Neural progenitor cell (in vitro differentiated cells): ENCODE data around the gene CERT1. TPM values are rescaled to one million over a fixed set of nuclear protein-coding genes. Genes with fewer than 3 reads are reported as not detected.

Experiments used
- DNase-seq: peaks from one replicate; pipeline ENCODE4 v3.0.0-alpha.2; 2016; ENCODE audit warnings: low spot score
- H2AFZ ChIP-seq: fragments of 200-600 bp; sonication (generic); replicated peaks from 2 replicates; pipeline ENCODE4 v1.6.1; 2016; ENCODE audit warnings: antibody characterized with exemption
- H3F3A ChIP-seq: fragments of 200-600 bp; sonication (generic); 2 replicates; pipeline ENCODE4 v1.6.1; 2016; ENCODE audit warnings: antibody characterized with exemption, low read depth
- H3K27ac ChIP-seq: fragments of 200-600 bp; sonication (generic); 2 replicates; pipeline ENCODE4 v1.5.1; 2016; ENCODE audit warnings: mild to moderate bottlenecking
- H3K27me3 ChIP-seq: fragments of 200-600 bp; sonication (generic); 2 replicates; pipeline ENCODE4 v1.6.1; 2016; ENCODE audit warnings: mild to moderate bottlenecking, moderate library complexity
- H3K36me3 ChIP-seq: fragments of 200-600 bp; sonication (generic); 2 replicates; pipeline ENCODE4 v1.5.1; 2016
- H3K4me1 ChIP-seq: fragments of 200-600 bp; sonication (generic); 2 replicates; pipeline ENCODE4 v1.6.1; 2016; ENCODE audit warnings: mixed run types
- H3K4me2 ChIP-seq: fragments of 200-600 bp; sonication (generic); 2 replicates; pipeline ENCODE4 v1.6.1; 2016
- H3K4me3 ChIP-seq: fragments of 200-600 bp; sonication (generic); 2 replicates; pipeline ENCODE4 v1.5.1; 2016
- H3K79me2 ChIP-seq: fragments of 200-600 bp; sonication (generic); 2 replicates; pipeline ENCODE4 v1.6.1; 2016; ENCODE audit warnings: low read depth
- H3K9ac ChIP-seq: fragments of 200-600 bp; sonication (generic); 2 replicates; pipeline ENCODE4 v1.6.1; 2016
- H3K9me3 ChIP-seq: fragments of 200-600 bp; sonication (generic); 2 replicates; pipeline ENCODE4 v1.5.1; 2016; ENCODE audit warnings: low read depth
- H4K20me1 ChIP-seq: fragments of 200-600 bp; sonication (generic); 2 replicates; pipeline ENCODE4 v1.6.1; 2016; ENCODE audit warnings: low read depth
- H3K27ac Mint-ChIP-seq: 3 replicates; pipeline ENCODE4 v1.8.0; 2021; ENCODE audit warnings: mixed read lengths
- H3K27me3 Mint-ChIP-seq: 2 replicates; pipeline ENCODE4 v1.8.0; 2022; ENCODE audit warnings: low read depth, mild to moderate bottlenecking, inconsistent platforms, moderate library complexity, mixed read lengths; ENCODE audit not compliant: insufficient read depth
- H3K36me3 Mint-ChIP-seq: 3 replicates; pipeline ENCODE4 v1.8.0; 2021; ENCODE audit warnings: mixed read lengths
- H3K4me1 Mint-ChIP-seq: 3 replicates; pipeline ENCODE4 v1.8.0; 2021; ENCODE audit warnings: mixed read lengths
- H3K4me3 Mint-ChIP-seq: 3 replicates; pipeline ENCODE4 v1.8.0; 2021; ENCODE audit warnings: mild to moderate bottlenecking, moderate library complexity, mixed read lengths
- H3K9me3 Mint-ChIP-seq: 3 replicates; pipeline ENCODE4 v1.8.0; 2020; ENCODE audit warnings: mixed read lengths
- CTCF ChIP-seq: fragments of 200-600 bp; sonication (generic); IDR thresholded peaks from 2 replicates; pipeline ENCODE4 v1.5.1; 2017; ENCODE audit warnings: antibody characterized with exemption, mild to moderate bottlenecking
- EZH2 ChIP-seq: fragments of 200-600 bp; sonication (generic); IDR thresholded peaks from 2 replicates; pipeline ENCODE4 v1.6.1; 2017; ENCODE audit warnings: antibody characterized with exemption, mild to moderate bottlenecking, moderate library complexity
- EZH2phosphoT487 ChIP-seq: fragments of 200-600 bp; sonication (generic); IDR thresholded peaks from 2 replicates; pipeline ENCODE4 v1.6.1; 2017; ENCODE audit warnings: antibody characterized with exemption
- total RNA-seq: library from RNA; depleted of rRNA; stranded (reverse); fragments of >200 nt; gene quantifications from 2 replicates; pipeline ENCODE4 v1.2.3, GENCODE V29; 2015; ENCODE audit warnings: low replicate concordance

The CERT1 gene
- total RNA-seq, 1 donor from 2014 or later = 50.4 TPM

DNA sequence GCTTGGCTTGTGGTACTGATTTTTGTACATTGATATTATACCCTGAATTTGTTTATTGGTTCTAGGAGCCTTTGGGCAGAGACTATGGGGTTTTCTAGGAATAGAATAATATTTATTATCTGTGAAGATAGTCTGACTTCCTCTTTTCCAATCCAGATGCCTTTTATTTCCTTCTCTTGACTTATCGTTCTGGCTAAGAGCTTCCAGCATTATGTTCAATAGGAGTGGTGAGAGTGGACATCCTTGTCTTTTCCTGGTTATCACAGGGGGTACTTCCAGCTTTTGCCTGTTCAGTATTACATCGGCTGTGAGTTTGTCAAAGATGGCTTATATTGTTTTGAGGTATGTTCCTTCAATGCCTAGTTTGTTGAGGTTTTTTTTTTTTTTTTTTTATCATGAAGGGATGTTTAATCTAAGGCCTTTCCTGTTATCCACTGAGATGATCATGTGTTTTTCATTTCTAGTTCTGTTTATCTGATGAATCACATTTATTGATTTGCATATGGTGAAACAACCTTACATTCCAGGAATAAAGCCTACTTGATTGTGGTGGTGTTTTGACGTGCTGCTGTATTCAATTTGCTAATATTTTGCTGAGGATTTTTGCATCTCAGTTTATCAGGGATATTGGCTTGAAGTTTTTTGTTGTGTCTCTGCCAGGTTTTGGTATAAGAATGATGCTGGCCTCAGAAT is 77.5 kb downstream of the CERT1 start:
- H2AFZ ChIP-seq = no peak overlapping the region
- H3K4me2 ChIP-seq = no peak overlapping the region
- H3K4me1 ChIP-seq = no peaks in the 10 kb centered on the region
- no peaks in the 10 kb centered on the region for H3K9me3 Mint-ChIP-seq
- no peaks in the 10 kb centered on the region for H3K4me1 Mint-ChIP-seq
- no peaks in the 10 kb centered on the region for H3K9me3 ChIP-seq
- H3K36me3 ChIP-seq = no peaks in the 10 kb centered on the region
- H3K79me2 ChIP-seq = peaks cover 7% of the 10 kb centered on the region
- no peaks in the 10 kb centered on the region for H3K27me3 ChIP-seq
- H3F3A ChIP-seq = no peaks in the 10 kb centered on the region
- H3K4me3 Mint-ChIP-seq = no peak overlapping the region
- no peak overlapping the region for H3K27ac Mint-ChIP-seq
- TF ChIP-seq EZH2 = no peak
- no peak for TF ChIP-seq CTCF
- no peak for TF ChIP-seq EZH2phosphoT487
- no peak overlapping the region for H3K9ac ChIP-seq
- no peak overlapping the region for H3K4me3 ChIP-seq
- no peaks in the 10 kb centered on the region for H3K36me3 Mint-ChIP-seq
- H3K27ac ChIP-seq = no peak overlapping the region
- peaks cover 4% of the 10 kb centered on the region for H3K27me3 Mint-ChIP-seq
- no peak for DNase-seq
- H4K20me1 ChIP-seq = no peaks in the 10 kb centered on the region

GRCh38 chr5:75414241-75414640 is 97.2 kb downstream of the CERT1 start:
- Histone ChIP-seq H4K20me1 (no peaks in the 10 kb centered on the region), H3K4me2 (no peak overlapping the region), H3K79me2 (no peaks in the 10 kb centered on the region), H3K27ac (no peak overlapping the region), H3K4me3 (no peak overlapping the region), H3K9me3 (no peaks in the 10 kb centered on the region), H3K9ac (no peak overlapping the region), H3K27me3 (no peaks in the 10 kb centered on the region), H3K4me1 (no peaks in the 10 kb centered on the region), H3F3A (no peaks in the 10 kb centered on the region), H3K36me3 (peaks cover 3% of the 10 kb centered on the region), H2AFZ (no peak overlapping the region)
- Mint-ChIP-seq H3K9me3 (no peaks in the 10 kb centered on the region), H3K27me3 (peaks cover 4% of the 10 kb centered on the region), H3K36me3 (peaks cover 11% of the 10 kb centered on the region), H3K27ac (no peak overlapping the region), H3K4me1 (no peaks in the 10 kb centered on the region), H3K4me3 (no peak overlapping the region)
- TF ChIP-seq CTCF (no peak), EZH2phosphoT487 (no peak), EZH2 (no peak)
- no peak for DNase-seq

DNA sequence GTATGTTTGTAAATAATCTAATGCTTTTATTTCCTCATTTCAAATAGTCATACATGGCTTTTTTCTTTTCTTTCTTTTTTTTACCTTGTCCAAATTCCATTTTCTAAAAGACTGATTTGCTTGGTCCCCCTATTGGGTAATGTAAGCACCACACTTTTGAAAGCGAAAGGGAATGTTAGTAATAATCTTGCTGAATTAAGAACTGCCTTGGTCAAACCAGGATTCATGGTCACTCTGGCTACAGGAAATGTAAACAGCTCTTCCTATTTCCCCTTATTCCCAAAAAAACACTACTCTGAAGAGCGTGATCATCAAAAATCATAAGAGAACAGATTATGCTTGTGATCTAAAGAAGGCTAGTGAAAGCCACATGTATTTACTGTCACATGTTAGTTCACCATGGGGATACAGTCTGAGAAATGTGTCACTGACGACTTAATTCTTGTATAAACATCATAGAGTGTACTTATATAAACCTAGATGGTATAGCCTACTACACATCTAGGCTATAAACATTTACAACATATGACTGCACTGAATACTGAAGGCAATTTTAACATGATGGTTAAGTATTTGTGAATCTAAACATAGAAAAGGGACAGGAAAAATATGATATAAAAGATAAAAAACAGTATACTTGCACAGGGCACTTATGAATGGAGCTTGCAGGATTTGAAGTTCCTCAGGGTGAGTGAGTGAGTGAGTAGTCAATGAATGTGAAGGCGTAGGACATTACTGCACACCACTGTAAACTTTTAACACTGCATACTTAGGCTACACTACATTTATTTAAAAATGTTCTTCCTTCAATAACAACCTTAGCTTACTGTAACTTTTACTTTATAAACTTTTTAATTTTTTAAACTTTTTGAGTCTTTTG is 99.1 kb downstream of the CERT1 start:
- H3K9me3 ChIP-seq = no peaks in the 10 kb centered on the region
- no peak overlapping the region for H3K4me3 ChIP-seq
- H3K27me3 ChIP-seq = no peaks in the 10 kb centered on the region
- peaks cover 11% of the 10 kb centered on the region for H3K36me3 Mint-ChIP-seq
- H3K27me3 Mint-ChIP-seq = peaks cover 4% of the 10 kb centered on the region
- H3K9ac ChIP-seq = no peak overlapping the region
- TF ChIP-seq EZH2 (no peak), CTCF (peak; percentile 13)
- no peaks in the 10 kb centered on the region for H3K4me1 ChIP-seq
- no peak overlapping the region for H2AFZ ChIP-seq
- no peaks in the 10 kb centered on the region for H3F3A ChIP-seq
- no peak for DNase-seq
- H3K4me3 Mint-ChIP-seq = no peak overlapping the region
- no peaks in the 10 kb centered on the region for H3K4me1 Mint-ChIP-seq
- no peak overlapping the region for H3K4me2 ChIP-seq
- no peak overlapping the region for H3K27ac Mint-ChIP-seq
- H3K79me2 ChIP-seq = no peaks in the 10 kb centered on the region
- H4K20me1 ChIP-seq = no peaks in the 10 kb centered on the region
- no peaks in the 10 kb centered on the region for H3K36me3 ChIP-seq
- no peak overlapping the region for H3K27ac ChIP-seq
- H3K9me3 Mint-ChIP-seq = no peaks in the 10 kb centered on the region
